Spleen (tissue), 11 donors: ENCODE measurements around the gene PCNX4. TPM values are rescaled to one million over a fixed set of nuclear protein-coding genes. Genes with fewer than 3 reads are reported as not detected.

Experiments used
- DNase-seq: peaks from one replicate; pipeline ENCODE4 v3.0.0-alpha.2; 2020
- H3K27ac ChIP-seq, 8 donors: fragments of 200-600 bp; sonication (generic) in 7 of 8; 1 replicate in 4 of 8; 2 replicates in 4 of 8; pipeline versions ENCODE4 v1.5.0 to v1.8.0; 2016 to 2021; ENCODE audit warnings: inconsistent platforms in 4 of 8, mild to moderate bottlenecking in 4 of 8, moderate library complexity in 1 of 8
- H3K27me3 ChIP-seq, 7 donors: fragments of 200-600 bp; sonication (generic) in 6 of 7; replicated peaks in 1 of 7; 1 replicate in 4 of 7; 2 replicates in 3 of 7; pipeline versions ENCODE4 v1.5.0 to v1.8.0; 2016 to 2021; ENCODE audit warnings: inconsistent platforms in 3 of 7, mild to moderate bottlenecking in 1 of 7
- H3K36me3 ChIP-seq, 6 donors: fragments of 200-600 bp; sonication (generic) in 5 of 6; 1 replicate in 4 of 6; 2 replicates in 2 of 6; pipeline versions ENCODE4 v1.5.0 to v1.8.0; 2016 to 2021; ENCODE audit warnings: inconsistent platforms in 2 of 6
- H3K4me1 ChIP-seq, 6 donors: fragments of 200-600 bp; sonication (generic) in 5 of 6; 1 replicate in 3 of 6; 2 replicates in 3 of 6; pipeline versions ENCODE4 v1.5.0 to v1.8.0; 2016 to 2021; ENCODE audit warnings: inconsistent platforms in 3 of 6
- H3K4me3 ChIP-seq, 8 donors: fragments of 200-600 bp; sonication (generic) in 7 of 8; 1 replicate in 4 of 8; 2 replicates in 4 of 8; pipeline versions ENCODE4 v1.5.0 to v1.8.0; 2016 to 2021; ENCODE audit warnings: inconsistent platforms in 4 of 8, mild to moderate bottlenecking in 4 of 8, moderate library complexity in 2 of 8
- H3K9me3 ChIP-seq, 8 donors: fragments of 200-600 bp; sonication (generic) in 7 of 8; 1 replicate in 4 of 8; 2 replicates in 4 of 8; pipeline versions ENCODE4 v1.5.0 to v1.8.0; 2016 to 2021; ENCODE audit warnings: inconsistent platforms in 4 of 8
- POLR2A ChIP-seq, 3 donors: fragments of 450-650 bp; IDR thresholded peaks; one replicate each; pipeline ENCODE4 v1.5.1; 2017; ENCODE audit warnings: antibody characterized with exemption in 3 of 3, mild to moderate bottlenecking in 1 of 3
- POLR2AphosphoS5 ChIP-seq, 3 donors: sonication (generic); formaldehyde crosslinking; IDR thresholded peaks; one replicate each; pipeline ENCODE4 v1.5.1; 2017; ENCODE audit warnings: antibody characterized with exemption in 3 of 3
- WGBS, 5 donors: extraction: QIAGEN DNeasy Blood & Tissue Kit in 3 of 5; methylation state at CpG; one replicate each; pipeline versions ENCODE4 v1.1.5 to v1.1.7; 2013 to 2018; 5-methylcytosine and 5-hydroxymethylcytosine counted together
- intact Hi-C: fragments of 100-400 bp; cut with DNase I; formaldehyde crosslinking; loops from one replicate; pipeline ENCODE4 v1.15.0; 2023; ENCODE audit warnings: low total_unique reads
- polyA plus RNA-seq, 3 donors: library from polyadenylated mRNA; stranded (reverse); fragments of 200-250 nt; gene quantifications; one replicate each; pipeline ENCODE4 v1.2.1, GENCODE V29; 2013
- total RNA-seq, 7 donors: library from RNA; depleted of rRNA in 3 of 7; stranded (reverse); fragments of >200 nt in 3 of 7; fragmentation: NEBNext Ultra II Directional in 4 of 7; extraction: Animal tissue kit (Norgen Biotek cat#: 25700) in 4 of 7; gene quantifications; one replicate each; pipeline versions ENCODE4 v1.1.0 to v1.2.1, GENCODE V29; 2016 to 2021
- TF ChIP-seq, protein P1 (sequence below), 11 experiments: fragments of 200-600 bp in 7 of 11; fragments of 450-650 bp in 4 of 11; sonication (generic) in 4 of 11; IDR thresholded peaks in 8 of 11; conservative IDR thresholded peaks in 3 of 11; 1 replicate in 7 of 11; 2 replicates in 4 of 11; pipeline versions ENCODE4 v1.4.0 to v1.8.0; 2016 to 2021; ENCODE audit warnings: antibody characterized with exemption in 11 of 11, inconsistent platforms in 4 of 11, mild to moderate bottlenecking in 1 of 11
- donor health status: healthy with polysubstance abuse.
- donor health status: DM: no; HTN: no; CAD: no; lungs with moderate emphysema.
- donor health status: DM: no; HTN: no; CAD: no.
- donor health status: Bipolar disorder and iron deficiency.
- donor health status: healthy.
- donor health status: DM: no; HTN: no; CAD: no.
- donor health status: DM: yes; HTN: yes; CAD: no.

The PCNX4 gene
- total and polyA plus RNA-seq, 10 donors = 11.5 to 102 (median 41.2) TPM

DNA sequence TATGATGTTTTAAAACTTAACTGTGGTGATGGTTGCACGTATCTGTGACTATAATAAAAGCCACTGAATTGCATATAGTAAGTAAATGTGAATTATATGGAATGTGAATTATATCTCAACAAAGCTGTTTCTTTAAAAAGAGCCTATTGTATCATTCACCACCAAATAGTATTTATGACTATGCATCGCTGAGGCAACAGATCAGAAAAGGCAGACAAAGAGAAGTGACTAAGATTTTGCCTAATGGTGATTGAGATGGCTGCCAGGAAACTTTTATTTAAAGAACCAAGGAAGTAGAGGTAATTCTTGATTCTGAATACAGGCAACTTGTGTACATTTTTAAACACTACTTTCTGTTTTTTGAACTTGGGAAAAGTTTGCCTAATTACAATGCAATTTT, 41.8 kb downstream of the PCNX4 start:
- Histone ChIP-seq H3K4me3 (no peak overlapping the region), H3K36me3 (peaks cover 0 to 44% (median 0%) of the 10 kb centered on the region in 6 donors), H3K9me3 (no peaks in the 10 kb centered on the region), H3K4me1 (no peaks in the 10 kb centered on the region), H3K27me3 (no peaks in the 10 kb centered on the region), H3K27ac (no peak overlapping the region)
- TF ChIP-seq, protein P1, sequence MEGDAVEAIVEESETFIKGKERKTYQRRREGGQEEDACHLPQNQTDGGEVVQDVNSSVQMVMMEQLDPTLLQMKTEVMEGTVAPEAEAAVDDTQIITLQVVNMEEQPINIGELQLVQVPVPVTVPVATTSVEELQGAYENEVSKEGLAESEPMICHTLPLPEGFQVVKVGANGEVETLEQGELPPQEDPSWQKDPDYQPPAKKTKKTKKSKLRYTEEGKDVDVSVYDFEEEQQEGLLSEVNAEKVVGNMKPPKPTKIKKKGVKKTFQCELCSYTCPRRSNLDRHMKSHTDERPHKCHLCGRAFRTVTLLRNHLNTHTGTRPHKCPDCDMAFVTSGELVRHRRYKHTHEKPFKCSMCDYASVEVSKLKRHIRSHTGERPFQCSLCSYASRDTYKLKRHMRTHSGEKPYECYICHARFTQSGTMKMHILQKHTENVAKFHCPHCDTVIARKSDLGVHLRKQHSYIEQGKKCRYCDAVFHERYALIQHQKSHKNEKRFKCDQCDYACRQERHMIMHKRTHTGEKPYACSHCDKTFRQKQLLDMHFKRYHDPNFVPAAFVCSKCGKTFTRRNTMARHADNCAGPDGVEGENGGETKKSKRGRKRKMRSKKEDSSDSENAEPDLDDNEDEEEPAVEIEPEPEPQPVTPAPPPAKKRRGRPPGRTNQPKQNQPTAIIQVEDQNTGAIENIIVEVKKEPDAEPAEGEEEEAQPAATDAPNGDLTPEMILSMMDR (IDR thresholded peaks at IDR 0.05 in 8 of 11, conservative IDR thresholded peaks at IDR 0.05 in 3 of 11) = no peak
- no peak for TF ChIP-seq POLR2A (IDR thresholded peaks at IDR 0.05)
- TF ChIP-seq POLR2AphosphoS5 (IDR thresholded peaks at IDR 0.05) = no peak
- no peak for DNase-seq
- intact Hi-C loops = no loop called here
- WGBS, 5 donors = 91 to 96% (median 92%) methylated on average over 2 of the region's 2 CpGs

DNA sequence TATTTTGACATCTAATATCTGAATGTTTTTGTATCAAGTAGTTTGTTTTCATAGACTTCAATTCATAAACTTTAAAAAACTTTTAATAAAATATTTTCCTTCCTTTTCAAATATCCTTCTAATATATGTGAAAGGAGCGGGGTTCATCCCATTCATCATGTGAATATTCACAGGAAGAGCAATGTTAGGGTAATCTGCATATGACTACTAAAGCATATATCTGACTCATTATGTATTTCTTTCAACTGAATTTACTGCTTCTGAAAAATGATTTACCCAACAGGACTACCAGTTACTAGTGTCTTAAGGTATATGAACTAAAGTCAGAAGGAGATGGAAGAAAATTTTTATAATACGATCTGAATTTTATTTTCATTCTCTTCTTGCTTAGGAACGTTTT, 43.0 kb downstream of the PCNX4 start:
- H3K36me3 ChIP-seq = peaks cover 0 to 32% (median 0%) of the 10 kb centered on the region in 6 donors
- TF ChIP-seq, protein P1 (IDR thresholded peaks at IDR 0.05 in 8 of 11, conservative IDR thresholded peaks at IDR 0.05 in 3 of 11) = no peak
- TF ChIP-seq POLR2AphosphoS5 (IDR thresholded peaks at IDR 0.05) (no peak), POLR2A (IDR thresholded peaks at IDR 0.05) (no peak)
- H3K4me1 ChIP-seq = no peaks in the 10 kb centered on the region
- no peaks in the 10 kb centered on the region for H3K9me3 ChIP-seq
- H3K4me3 ChIP-seq = no peak overlapping the region
- no peaks in the 10 kb centered on the region for H3K27me3 ChIP-seq
- 93 to 98% (median 96%) methylated on average over 3 of the region's 3 CpGs for WGBS, 5 donors
- no peak overlapping the region for H3K27ac ChIP-seq
- intact Hi-C loops = no loop called here
- DNase-seq = no peak

DNA sequence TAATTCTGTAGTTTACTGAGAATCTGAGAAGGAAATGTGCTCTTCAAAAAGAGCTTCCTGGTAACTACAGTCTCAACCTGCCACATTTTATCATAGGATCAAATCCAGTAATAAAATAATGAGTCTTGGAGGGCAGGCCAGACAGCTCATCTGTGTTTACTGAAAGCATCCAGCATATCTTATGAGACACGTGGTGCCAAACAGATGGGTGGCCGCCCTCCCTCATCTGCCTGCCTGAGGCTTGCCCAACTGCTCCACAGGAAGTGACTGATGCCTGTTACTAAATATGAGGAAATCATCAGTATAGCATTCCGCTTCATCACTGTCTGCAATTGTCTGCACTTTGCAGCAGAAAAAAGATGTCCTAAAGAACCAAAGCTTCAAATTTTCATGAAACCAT, 60.0 kb downstream of the PCNX4 start:
- DNase-seq = peak; percentile 93
- WGBS, 5 donors = 0 to 9% (median 4%) methylated on average over 3 of the region's 3 CpGs
- peaks cover 18 to 62% (median 44%) of the 10 kb centered on the region in 6 donors for H3K4me1 ChIP-seq
- H3K4me3 ChIP-seq = peak overlapping the region in 1 of 8 donors; percentile 30
- TF ChIP-seq, protein P1 (IDR thresholded peaks at IDR 0.05 in 8 of 11, conservative IDR thresholded peaks at IDR 0.05 in 3 of 11) = no peak
- peak in 2 of 3 donors; percentile 67 to 89 for TF ChIP-seq POLR2AphosphoS5 (IDR thresholded peaks at IDR 0.05)
- peak in 1 of 3 donors; percentile 15 for TF ChIP-seq POLR2A (IDR thresholded peaks at IDR 0.05)
- H3K9me3 ChIP-seq = no peaks in the 10 kb centered on the region
- H3K27ac ChIP-seq = peak overlapping the region; percentile 17 to 85 (median 80)
- intact Hi-C loops = no loop called here
- no peaks in the 10 kb centered on the region for H3K27me3 ChIP-seq
- peaks cover 0 to 81% (median 36%) of the 10 kb centered on the region in 6 donors for H3K36me3 ChIP-seq

DNA sequence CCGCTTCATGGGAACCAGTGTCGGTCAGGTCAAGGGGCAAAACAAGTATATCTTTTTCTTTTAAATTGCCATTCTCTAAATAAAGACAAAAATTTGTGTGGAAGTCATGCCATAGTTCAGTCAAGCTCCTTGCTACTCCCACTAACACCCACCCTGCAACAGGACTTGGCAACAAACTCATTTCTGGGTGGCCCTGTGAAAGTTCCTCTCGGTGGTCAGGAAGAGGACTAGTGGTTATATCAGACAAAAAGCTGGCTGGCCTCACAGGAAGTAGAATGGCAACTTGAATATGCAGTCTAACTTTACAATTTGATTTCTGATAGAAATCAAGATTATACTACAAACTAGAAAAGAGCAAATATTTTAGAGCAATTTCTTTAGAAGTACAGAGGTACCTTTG, 62.3 kb downstream of the PCNX4 start:
- H3K27ac ChIP-seq = peak overlapping the region; percentile 10 to 85 (median 72)

More for the DNA sequence above, 62.3 kb downstream of the PCNX4 start:
- H3K36me3 ChIP-seq = peaks cover 0 to 58% (median 18%) of the 10 kb centered on the region in 6 donors
- intact Hi-C loops = no loop called here
- H3K4me3 ChIP-seq = peak overlapping the region in 1 of 8 donors; percentile 23
- 56 to 63% (median 62%) methylated on average over 3 of the region's 3 CpGs for WGBS, 5 donors
- no peaks in the 10 kb centered on the region for H3K9me3 ChIP-seq
- H3K4me1 ChIP-seq = peaks cover 22 to 85% (median 56%) of the 10 kb centered on the region in 6 donors
- no peaks in the 10 kb centered on the region for H3K27me3 ChIP-seq
- no peak for DNase-seq
- TF ChIP-seq, protein P1 (IDR thresholded peaks at IDR 0.05 in 8 of 11, conservative IDR thresholded peaks at IDR 0.05 in 3 of 11) = no peak
- TF ChIP-seq POLR2A (IDR thresholded peaks at IDR 0.05) (no peak), POLR2AphosphoS5 (IDR thresholded peaks at IDR 0.05) (no peak)
